GM12872 (cell line): ENCODE data around the gene NUAK1.

ENCODE experiments used
- CTCF ChIP-seq: IDR thresholded peaks from 3 replicates; pipeline ENCODE4 v1.5.1; 2011; ENCODE audit warnings: low read depth, mild to moderate bottlenecking, low read length, moderate library complexity; ENCODE audit not compliant: insufficient read depth

NUAK1 gene

GRCh38 chr12:106161491-106161890 lies 22.7 kb upstream of the NUAK1 start:
- TF ChIP-seq CTCF = no peak

GRCh38 chr12:106160915-106161314 lies 22.2 kb upstream of the NUAK1 start:
- TF ChIP-seq CTCF = no peak

GRCh38 chr12:106157802-106158201 lies 19.0 kb upstream of the NUAK1 start:
- TF ChIP-seq CTCF = no peak

GRCh38 chr12:106154751-106155273 lies 16.1 kb upstream of the NUAK1 start:
- TF ChIP-seq CTCF = no peak

GRCh38 chr12:106152334-106152733 lies 13.6 kb upstream of the NUAK1 start:
- TF ChIP-seq CTCF = no peak

GRCh38 chr12:106150555-106150954 lies 11.8 kb upstream of the NUAK1 start:
- no peak for TF ChIP-seq CTCF

GRCh38 chr12:106149096-106149784 lies 10.5 kb upstream of the NUAK1 start:
- TF ChIP-seq CTCF = peak; percentile 50

GRCh38 chr12:106147956-106148355 lies 9.2 kb upstream of the NUAK1 start:
- no peak for TF ChIP-seq CTCF
